K562 (cell line): ENCODE results near the gene BCAS4. TPM values are rescaled to one million over a fixed set of nuclear protein-coding genes. Genes with fewer than 3 reads are reported as not detected.

ENCODE experiments used
- ARID3A ChIP-seq: IDR thresholded peaks from 2 replicates; pipeline ENCODE4 v1.6.1; 2012; ENCODE audit warnings: low read depth, low read length, improper control_type of control experiment, borderline replicate concordance
- BCOR ChIP-seq: fragments of 450-650 bp; IDR thresholded peaks from 2 replicates; pipeline ENCODE4 v1.6.1; 2016
- EP400 ChIP-seq: fragments of 450-650 bp; IDR thresholded peaks from 2 replicates; pipeline ENCODE4 v1.6.1; 2017; ENCODE audit warnings: antibody characterized with exemption, mild to moderate bottlenecking, moderate library complexity
- GABPB1 ChIP-seq: sonication (generic); formaldehyde crosslinking; IDR thresholded peaks from 2 replicates; pipeline ENCODE4 v1.8.0; 2022; ENCODE audit warnings: mild to moderate bottlenecking, missing genetic modification reagents
- HNRNPLL ChIP-seq: fragments of 200-400 bp; formaldehyde crosslinking; IDR thresholded peaks from 2 replicates; pipeline ENCODE4 v1.6.1; 2017; ENCODE audit warnings: low read length, low read depth, mild to moderate bottlenecking; ENCODE audit not compliant: poor library complexity, severe bottlenecking
- KDM5B ChIP-seq: fragments of 200-600 bp; sonication (generic); IDR thresholded peaks from 2 replicates; pipeline ENCODE4 v1.6.1; 2012; ENCODE audit warnings: low read depth, mild to moderate bottlenecking, moderate library complexity, low read length, control low read depth, inconsistent platforms; ENCODE audit not compliant: insufficient replicate concordance
- KLF16 ChIP-seq: IDR thresholded peaks from 2 replicates; pipeline ENCODE4 v1.6.1; 2016; ENCODE audit warnings: antibody characterized with exemption
- MXI1 ChIP-seq: IDR thresholded peaks from 2 replicates; pipeline ENCODE4 v1.6.1; 2011; ENCODE audit warnings: low read depth, mild to moderate bottlenecking, improper control_type of control experiment, low read length
- NUFIP1 ChIP-seq: fragments of 450-650 bp; IDR thresholded peaks from 2 replicates; pipeline ENCODE4 v1.6.1; 2018; ENCODE audit not compliant: partially characterized antibody
- SMAD1 ChIP-seq: fragments of 150-350 bp; IDR thresholded peaks from 2 replicates; pipeline ENCODE4 v1.6.1; 2014; ENCODE audit warnings: low read length, low read depth; ENCODE audit not compliant: partially characterized antibody
- ZBTB11 ChIP-seq, 3 experiments: fragments of 200-800 bp in 1 of 3; fragments of 250-450 bp in 1 of 3; fragments of 450-650 bp in 1 of 3; sonication (Bioruptor Pico) in 1 of 3; sonication (Bioruptor generic) in 1 of 3; formaldehyde crosslinking in 1 of 3; IDR thresholded peaks; 2 replicates each; pipeline versions ENCODE4 v1.6.1 to v1.8.0; 2016 to 2022; ENCODE audit warnings: mild to moderate bottlenecking in 2 of 3, missing genetic modification characterization in 2 of 3, missing compliant biosample characterization in 1 of 3, moderate library complexity in 1 of 3
- ZBTB17 ChIP-seq: fragments of 450-650 bp; formaldehyde crosslinking; IDR thresholded peaks from 2 replicates; pipeline ENCODE4 v1.4.0; 2020; ENCODE audit warnings: mild to moderate bottlenecking
- ZNF592 ChIP-seq: fragments of 450-650 bp; IDR thresholded peaks from 2 replicates; pipeline ENCODE4 v1.6.1; 2017; ENCODE audit warnings: antibody characterized with exemption, mild to moderate bottlenecking
- ZNF780A ChIP-seq: fragments of 250-450 bp; sonication (Bioruptor Pico); IDR thresholded peaks from 2 replicates; pipeline ENCODE4 v1.5.0; 2021; ENCODE audit warnings: mild to moderate bottlenecking
- polyA plus RNA-seq, 8 experiments: library from polyadenylated mRNA; depleted of rRNA in 4 of 8; stranded (reverse) in 5 of 8; unstranded in 3 of 8; fragments of >200 nt; fragmentation: Nextera tagmentation in 2 of 8; fragmentation: Illumina TruSeq in 1 of 8; extraction: Ambion mirVana in 2 of 8; extraction: Trizol in 1 of 8; gene quantifications; 2 replicates each; pipeline versions ENCODE4 v1.2.1 to v1.2.3, GENCODE V29; 2011 to 2014; ENCODE audit warnings: inconsistent platforms in 1 of 8, missing spikeins in 1 of 8
- total RNA-seq, 7 experiments: library from RNA; depleted of rRNA in 6 of 7; stranded (reverse); fragments of >200 nt in 6 of 7; fragmentation: Illumina TruSeq in 2 of 7; extraction: Trizol in 2 of 7; gene quantifications; 2 replicates each; pipeline versions ENCODE4 v1.2.1 to v1.2.3, GENCODE V29; 2011 to 2021; ENCODE audit warnings: low replicate concordance in 1 of 7
- TF ChIP-seq, protein P1 (sequence below): fragments of 450-650 bp; IDR thresholded peaks from 2 replicates; pipeline ENCODE4 v1.6.1; 2016; ENCODE audit warnings: borderline replicate concordance

BCAS4 gene
- total and polyA plus RNA-seq, 9 of the 15 experiments (the other 6 are each of a cell fraction or from before 2014, with no cell fraction given) = 0.15 to 2.3 (median 0.47) TPM

DNA sequence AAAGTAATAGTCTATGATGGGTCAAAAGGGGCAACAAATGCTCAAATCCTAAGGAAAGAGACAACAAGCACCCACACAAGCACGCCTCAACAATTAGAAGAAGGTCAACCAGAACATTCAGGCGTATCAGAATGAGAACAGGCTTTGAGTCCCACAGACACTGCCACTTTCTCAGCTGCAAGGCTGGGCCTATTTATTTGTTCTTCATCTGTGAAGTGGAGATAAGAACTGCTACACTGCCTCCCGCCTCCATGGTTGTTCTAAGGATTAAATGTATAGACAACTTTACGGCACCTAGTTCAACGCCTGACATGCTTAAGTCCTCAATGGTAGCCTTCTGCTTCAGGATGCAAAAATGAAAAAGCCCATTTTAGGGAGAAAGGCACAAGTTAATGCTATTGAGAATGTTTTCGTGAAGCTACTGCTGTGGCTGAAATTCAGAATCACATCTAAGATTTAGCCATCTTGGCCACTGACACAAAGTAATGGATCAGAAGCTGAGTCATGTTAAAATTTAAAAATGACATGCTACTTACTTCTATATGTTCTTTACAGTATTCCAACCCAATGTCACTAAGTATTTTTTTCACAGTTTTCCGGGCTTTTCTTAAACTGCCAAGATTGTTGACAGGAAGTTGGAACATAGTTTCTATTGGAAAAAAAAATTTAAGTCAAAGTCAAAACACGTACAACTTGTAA is 108.6 kb downstream of the BCAS4 start (continued):
- TF ChIP-seq ZBTB11 (CRISPR knock-in tag; IDR thresholded peaks at IDR 0.05) = 0 out of 6 replicates have a peak, but pooled peaks of 1 of the 3 experiments have one; percentile 10
- peak; percentile 48; the same call in 1 of the 2 replicates for TF ChIP-seq EP400
- peak; percentile 87; the same call in 1 of the 2 replicates for TF ChIP-seq ARID3A
- peak; percentile 9 for TF ChIP-seq NUFIP1
- peak; percentile 47; the same call in 1 of the 2 replicates for TF ChIP-seq GABPB1
- peak; percentile 86 for TF ChIP-seq KLF16
- TF ChIP-seq ZNF592 = peak; percentile 57; the same call in 1 of the 2 replicates
- TF ChIP-seq BCOR = peak; percentile 54; the same call in 1 of the 2 replicates
- no peak for TF ChIP-seq MXI1
- no peak for TF ChIP-seq ZBTB17
- no peak for TF ChIP-seq HNRNPLL
- TF ChIP-seq KDM5B = no peak
- no peak for TF ChIP-seq SMAD1
- TF ChIP-seq ZNF780A (CRISPR knock-in tag) = no peak
- TF ChIP-seq, protein P1, sequence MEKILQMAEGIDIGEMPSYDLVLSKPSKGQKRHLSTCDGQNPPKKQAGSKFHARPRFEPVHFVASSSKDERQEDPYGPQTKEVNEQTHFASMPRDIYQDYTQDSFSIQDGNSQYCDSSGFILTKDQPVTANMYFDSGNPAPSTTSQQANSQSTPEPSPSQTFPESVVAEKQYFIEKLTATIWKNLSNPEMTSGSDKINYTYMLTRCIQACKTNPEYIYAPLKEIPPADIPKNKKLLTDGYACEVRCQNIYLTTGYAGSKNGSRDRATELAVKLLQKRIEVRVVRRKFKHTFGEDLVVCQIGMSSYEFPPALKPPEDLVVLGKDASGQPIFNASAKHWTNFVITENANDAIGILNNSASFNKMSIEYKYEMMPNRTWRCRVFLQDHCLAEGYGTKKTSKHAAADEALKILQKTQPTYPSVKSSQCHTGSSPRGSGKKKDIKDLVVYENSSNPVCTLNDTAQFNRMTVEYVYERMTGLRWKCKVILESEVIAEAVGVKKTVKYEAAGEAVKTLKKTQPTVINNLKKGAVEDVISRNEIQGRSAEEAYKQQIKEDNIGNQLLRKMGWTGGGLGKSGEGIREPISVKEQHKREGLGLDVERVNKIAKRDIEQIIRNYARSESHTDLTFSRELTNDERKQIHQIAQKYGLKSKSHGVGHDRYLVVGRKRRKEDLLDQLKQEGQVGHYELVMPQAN = no peak
